ENCODE data around the gene EIF3J. TPM values are rescaled to one million over a fixed set of nuclear protein-coding genes. Genes with fewer than 3 reads are reported as not detected.
"Not testable (repeated sequence)": the region's sequence is repeated elsewhere in the genome, so short reads cannot be mapped to it uniquely, and the experiment has no call there.

Gene EIF3J, protein sequence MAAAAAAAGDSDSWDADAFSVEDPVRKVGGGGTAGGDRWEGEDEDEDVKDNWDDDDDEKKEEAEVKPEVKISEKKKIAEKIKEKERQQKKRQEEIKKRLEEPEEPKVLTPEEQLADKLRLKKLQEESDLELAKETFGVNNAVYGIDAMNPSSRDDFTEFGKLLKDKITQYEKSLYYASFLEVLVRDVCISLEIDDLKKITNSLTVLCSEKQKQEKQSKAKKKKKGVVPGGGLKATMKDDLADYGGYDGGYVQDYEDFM
- 10 to 100 TPM; 74.8 to 78.0 TPM for total RNA-seq

DNA sequence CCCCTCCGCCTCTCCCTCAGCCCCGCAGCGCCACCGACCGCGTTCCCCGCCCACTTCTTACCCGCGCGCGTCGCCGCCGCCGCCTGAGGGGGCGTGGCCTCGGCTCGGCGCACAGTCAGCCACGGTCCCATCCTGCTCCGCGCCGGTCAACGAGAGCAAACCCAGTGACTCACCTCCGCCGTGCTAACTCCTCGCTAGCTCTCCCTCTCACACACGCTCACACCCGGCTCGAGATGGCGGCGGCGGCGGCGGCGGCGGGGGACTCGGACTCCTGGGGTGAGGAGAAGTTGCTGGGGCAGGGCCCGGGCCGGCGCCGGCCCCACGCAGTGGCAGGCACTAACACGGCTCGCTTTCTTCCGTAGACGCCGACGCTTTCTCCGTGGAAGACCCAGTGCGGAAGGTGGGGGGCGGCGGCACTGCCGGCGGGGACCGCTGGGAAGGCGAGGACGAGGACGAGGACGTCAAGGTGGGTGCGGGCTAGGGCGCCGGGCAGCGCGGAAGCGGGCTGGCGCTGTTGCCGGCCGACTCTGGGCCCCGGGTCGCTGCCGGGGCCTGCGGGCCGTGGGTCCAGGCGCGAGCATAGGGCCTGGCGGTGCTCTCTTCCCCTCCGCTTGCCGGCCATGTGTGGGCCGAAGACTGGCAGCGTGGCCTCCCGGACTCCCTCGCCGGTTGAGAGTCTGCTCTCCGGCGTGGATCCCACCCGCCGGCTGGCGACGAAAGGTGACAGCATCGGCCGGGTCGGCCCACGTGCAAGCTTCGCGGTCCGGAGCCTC, at the start of gene EIF3J:
TSS of gene EIF3J (plus strand) at position 186 of the 773 bp plus-strand sequence. CDS start at position 234, 48 bp downstream.
- no peaks in the 10 kb centered on the region for H3K9me3 Mint-ChIP-seq
- peak; percentile 94 to 95 for ATAC-seq
- peak within 1 kb of the TSS; percentile 93 to 96 for H3K27ac Mint-ChIP-seq
- peaks cover 30 to 40% of the 10 kb centered on the region in 2 donors for H3K36me3 Mint-ChIP-seq
- peak; percentile 93 to 96 for DNase-seq (ENCODE audit: low spot score in 2 of 2)

DNA sequence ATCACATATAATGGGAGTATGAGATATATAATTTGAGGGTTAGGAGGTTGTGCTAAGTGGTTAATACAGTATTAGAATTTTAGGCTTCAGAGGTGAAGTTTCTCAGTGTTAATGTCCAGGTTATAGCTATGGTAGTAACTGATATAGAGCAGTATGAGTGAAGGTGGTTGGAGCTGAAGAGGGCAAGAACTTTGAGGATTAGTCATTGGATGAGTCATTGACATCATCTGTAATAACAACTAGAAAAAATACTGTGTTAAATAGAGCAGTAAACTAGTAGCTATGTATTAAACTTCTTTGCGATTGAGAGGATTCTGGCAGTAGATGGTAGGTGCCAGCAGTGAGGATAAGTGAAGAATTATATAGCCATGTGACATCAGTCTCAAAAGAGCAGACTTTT, 47.5 kb upstream of the EIF3J start:
- ATAC-seq (peak; percentile 83 to 96), DNase-seq (ENCODE audit: low spot score in 2 of 2) (no peak)
- Mint-ChIP-seq H3K36me3 (peaks cover 10 to 42% of the 10 kb centered on the region in 2 donors), H3K27ac (peak overlapping the region; percentile 9 to 89), H3K9me3 (peaks cover 0 to 5% of the 10 kb centered on the region in 2 donors)

DNA sequence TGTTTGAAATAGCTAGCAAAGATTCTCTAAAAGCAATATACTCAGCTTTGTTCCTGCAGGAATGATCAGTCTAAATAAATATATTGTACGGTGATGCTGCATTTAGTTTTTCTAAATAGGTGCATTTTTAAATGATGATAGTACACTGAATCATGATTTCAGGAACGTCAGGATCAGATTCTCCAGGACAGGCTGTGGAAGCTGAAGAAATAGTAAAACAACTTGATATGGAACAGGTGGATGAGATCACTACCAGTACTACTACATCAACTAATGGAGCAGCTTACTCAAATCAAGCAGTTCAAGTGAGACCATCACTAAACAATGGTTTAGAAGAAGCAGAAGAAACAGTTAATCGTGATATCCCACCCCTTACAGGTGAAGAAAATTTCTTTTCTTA, 46.3 kb upstream of the EIF3J start:
- Mint-ChIP-seq H3K27ac (peak overlapping the region in 1 of 2 donors; percentile 41), H3K36me3 (peaks cover 10 to 42% of the 10 kb centered on the region in 2 donors), H3K9me3 (peaks cover 0 to 5% of the 10 kb centered on the region in 2 donors)
- DNase-seq (ENCODE audit: low spot score in 2 of 2) (no peak), ATAC-seq (no peak)

DNA sequence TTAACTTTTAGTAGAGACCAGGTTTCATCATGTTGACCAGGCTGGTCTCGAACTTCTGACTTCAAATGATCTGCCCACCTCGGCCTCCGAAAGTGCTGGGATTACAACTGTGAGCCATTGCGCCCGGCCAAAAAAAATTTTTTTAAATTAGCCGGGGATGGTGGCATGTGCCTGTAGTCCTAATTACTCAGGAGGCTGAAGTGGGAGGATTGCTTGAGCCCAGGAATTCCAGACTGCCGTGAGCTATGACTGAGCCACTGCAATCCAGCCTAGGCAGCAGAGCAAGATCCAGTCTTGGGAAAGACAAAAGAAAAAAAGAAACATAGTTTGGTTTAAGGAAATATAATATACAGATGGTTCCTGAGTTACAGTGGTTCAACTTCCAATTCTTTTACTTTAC, 44.9 kb upstream of the EIF3J start:
- Mint-ChIP-seq H3K9me3 (peaks cover 0 to 5% of the 10 kb centered on the region in 2 donors), H3K27ac (no peak overlapping the region), H3K36me3 (peaks cover 9 to 39% of the 10 kb centered on the region in 2 donors)
- no peak for ATAC-seq
- DNase-seq (ENCODE audit: low spot score in 2 of 2) = no peak

DNA sequence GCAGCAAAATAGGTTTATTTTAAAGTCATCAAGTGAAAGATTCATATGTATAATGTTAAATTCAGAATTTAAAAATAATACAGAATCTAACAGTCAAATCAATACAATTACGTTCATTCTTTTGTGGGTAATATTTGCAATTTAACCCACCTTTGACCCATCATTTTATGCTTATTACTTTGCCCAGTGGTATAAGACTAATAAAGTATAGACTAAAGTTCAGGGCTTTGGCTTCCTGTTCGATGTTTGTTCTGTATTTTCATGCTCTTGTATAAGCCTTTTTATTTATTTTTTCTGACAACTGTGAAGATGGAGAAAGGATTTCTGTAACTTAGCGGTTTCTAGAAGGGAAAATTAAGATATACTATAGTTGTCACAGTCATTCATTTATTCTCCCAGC, 44.3 kb upstream of the EIF3J start:
- peaks cover 0 to 5% of the 10 kb centered on the region in 2 donors for H3K9me3 Mint-ChIP-seq
- DNase-seq (ENCODE audit: low spot score in 2 of 2) = no peak
- peaks cover 4 to 33% of the 10 kb centered on the region in 2 donors for H3K36me3 Mint-ChIP-seq
- no peak overlapping the region for H3K27ac Mint-ChIP-seq
- ATAC-seq = no peak

DNA sequence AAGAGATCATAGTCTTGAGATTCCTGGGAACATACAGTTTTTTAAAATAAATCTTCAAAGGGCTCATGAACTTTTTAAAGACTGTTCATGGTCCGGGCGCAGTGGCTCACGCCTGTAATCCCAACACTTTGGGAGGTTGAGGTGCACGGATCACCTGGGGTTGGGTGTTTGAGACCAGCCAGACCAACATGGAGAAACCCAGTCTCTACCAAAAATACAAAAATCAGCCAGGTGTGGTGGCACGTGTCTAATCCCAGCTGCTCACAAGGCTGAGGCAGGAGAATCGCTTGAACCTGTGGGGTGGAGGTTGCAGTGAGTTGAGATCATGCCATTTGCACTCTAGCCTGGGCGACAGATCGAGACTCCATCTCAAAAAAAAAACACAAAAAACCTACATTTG, 41.4 kb upstream of the EIF3J start:
- Mint-ChIP-seq H3K27ac (no peak overlapping the region), H3K36me3 (peaks cover 0 to 13% of the 10 kb centered on the region in 2 donors), H3K9me3 (no peaks in the 10 kb centered on the region)
- DNase-seq (ENCODE audit: low spot score in 2 of 2) = no peak
- ATAC-seq = no peak

DNA sequence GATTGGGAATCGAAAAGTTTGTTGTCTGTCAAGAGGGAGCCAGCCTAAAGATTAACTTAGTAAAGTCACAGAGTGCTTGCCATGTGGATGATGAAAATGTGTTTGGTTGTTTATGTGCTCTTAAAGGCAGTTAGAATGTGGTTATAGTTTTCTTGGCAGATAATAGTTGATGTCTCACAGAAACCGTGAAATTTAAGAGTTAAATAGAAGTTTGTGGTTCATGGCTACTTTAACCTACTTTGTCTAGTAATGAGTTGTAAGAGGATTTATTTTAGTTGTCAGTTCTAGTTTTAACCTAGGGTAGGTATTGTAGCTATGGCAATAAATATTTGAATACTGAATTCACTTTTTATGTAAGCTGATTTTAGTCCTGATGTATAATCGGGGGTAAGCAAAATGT, 36.4 kb upstream of the EIF3J start:
- DNase-seq (ENCODE audit: low spot score in 2 of 2) (no peak), ATAC-seq (peak; percentile 51 to 91)
- H3K36me3 Mint-ChIP-seq = peaks cover 0 to 6% of the 10 kb centered on the region in 2 donors
- H3K27ac Mint-ChIP-seq = peak overlapping the region in 1 of 2 donors; percentile 87
- no peaks in the 10 kb centered on the region for H3K9me3 Mint-ChIP-seq

DNA sequence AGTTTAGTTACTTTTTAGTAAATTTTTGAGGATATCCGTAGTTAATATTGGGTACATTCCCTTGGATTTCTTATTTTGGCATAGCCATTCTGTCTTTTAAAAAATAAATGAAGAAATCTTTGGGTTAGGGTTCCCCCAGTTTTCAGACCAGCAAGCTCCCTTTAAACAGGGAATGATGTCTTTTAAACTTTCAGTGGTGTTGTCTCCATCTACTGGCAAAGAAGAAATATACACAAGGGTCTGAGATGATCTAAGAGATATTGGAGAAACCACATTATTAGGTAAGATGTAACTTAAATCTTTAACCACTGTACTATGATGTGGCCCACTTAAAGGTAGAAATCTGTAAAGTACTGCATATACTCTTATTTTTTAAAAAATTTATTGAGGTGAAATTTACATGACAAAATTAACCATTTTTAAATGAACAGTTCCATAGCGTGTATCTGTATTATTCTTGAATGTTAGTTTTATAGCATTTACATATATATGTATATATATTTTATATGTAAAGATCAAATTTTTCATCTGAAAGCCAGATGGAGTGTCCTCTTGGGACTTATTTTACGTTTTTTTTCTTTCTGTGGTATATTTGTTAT, 35.1 kb upstream of the EIF3J start:
- H3K27ac Mint-ChIP-seq = peak overlapping the region in 1 of 2 donors; percentile 70
- ATAC-seq = peak in 1 of 2 donors; percentile 26
- no peak for DNase-seq (ENCODE audit: low spot score in 2 of 2)
- no peaks in the 10 kb centered on the region for H3K9me3 Mint-ChIP-seq
- peaks cover 0 to 6% of the 10 kb centered on the region in 2 donors for H3K36me3 Mint-ChIP-seq

DNA sequence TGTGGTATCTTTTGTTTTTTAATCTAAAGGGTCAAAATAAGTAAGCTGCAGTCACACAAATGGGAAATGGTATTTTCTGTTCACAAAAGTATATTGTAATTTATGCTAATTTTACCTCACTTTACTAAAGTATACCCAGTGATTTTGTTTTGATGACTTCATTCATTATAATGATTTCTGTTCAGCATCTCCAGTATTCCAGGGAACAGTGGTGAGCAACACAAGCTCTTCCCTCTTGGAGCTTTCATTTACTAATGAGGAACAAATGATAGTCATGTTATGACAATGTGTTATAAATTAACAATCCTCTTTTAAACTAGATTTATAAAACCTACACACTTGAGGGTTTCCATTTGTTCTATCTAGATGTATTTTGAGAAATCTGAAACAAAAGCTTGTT, 20.5 kb upstream of the EIF3J start:
- Mint-ChIP-seq H3K27ac (no peak overlapping the region), H3K9me3 (no peaks in the 10 kb centered on the region), H3K36me3 (peaks cover 0 to 14% of the 10 kb centered on the region in 2 donors)
- DNase-seq (ENCODE audit: low spot score in 2 of 2) (no peak), ATAC-seq (no peak)

DNA sequence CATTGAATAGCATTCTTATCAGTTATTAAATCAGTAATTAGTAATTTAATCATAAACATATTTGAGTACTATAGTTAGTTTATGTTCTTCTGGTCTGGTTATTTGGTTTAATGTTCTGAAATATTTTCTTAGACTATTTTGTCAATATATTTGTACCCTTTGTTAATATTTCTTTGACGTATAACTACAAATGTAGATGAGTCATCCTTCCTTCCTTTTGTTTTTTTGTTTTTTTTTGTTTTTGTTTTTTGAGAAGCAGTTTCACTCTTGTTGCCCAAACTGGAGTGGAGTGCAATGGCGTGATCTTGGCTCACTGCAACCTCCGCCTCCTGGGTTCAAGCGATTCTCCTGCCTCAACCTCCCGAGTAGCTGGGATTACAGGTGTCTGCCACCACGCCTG, 17.4 kb upstream of the EIF3J start:
- DNase-seq (ENCODE audit: low spot score in 2 of 2) (no peak), ATAC-seq (no peak)
- no peak overlapping the region for H3K27ac Mint-ChIP-seq
- H3K9me3 Mint-ChIP-seq = no peaks in the 10 kb centered on the region
- H3K36me3 Mint-ChIP-seq = peaks cover 0 to 14% of the 10 kb centered on the region in 2 donors

DNA sequence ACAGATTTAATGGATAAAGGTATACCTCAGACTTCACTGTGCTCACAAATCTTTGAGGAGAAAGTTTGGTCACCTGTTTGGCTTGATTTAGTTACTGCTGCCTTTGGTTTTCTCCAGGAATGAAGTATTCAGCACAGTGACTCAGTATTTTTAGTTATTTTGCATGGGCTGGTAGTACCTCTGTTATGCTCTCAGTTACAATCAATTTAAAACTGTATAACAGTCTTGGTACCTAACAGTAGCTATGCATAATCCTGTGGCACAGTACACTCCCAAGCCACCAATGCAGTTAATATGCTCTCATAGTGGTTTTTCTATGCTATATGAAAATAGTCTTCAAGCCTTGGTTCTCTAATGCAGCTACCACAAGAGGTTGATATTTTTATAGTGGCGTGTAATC, 11.9 kb upstream of the EIF3J start:
- no peak overlapping the region for H3K27ac Mint-ChIP-seq

DNA sequence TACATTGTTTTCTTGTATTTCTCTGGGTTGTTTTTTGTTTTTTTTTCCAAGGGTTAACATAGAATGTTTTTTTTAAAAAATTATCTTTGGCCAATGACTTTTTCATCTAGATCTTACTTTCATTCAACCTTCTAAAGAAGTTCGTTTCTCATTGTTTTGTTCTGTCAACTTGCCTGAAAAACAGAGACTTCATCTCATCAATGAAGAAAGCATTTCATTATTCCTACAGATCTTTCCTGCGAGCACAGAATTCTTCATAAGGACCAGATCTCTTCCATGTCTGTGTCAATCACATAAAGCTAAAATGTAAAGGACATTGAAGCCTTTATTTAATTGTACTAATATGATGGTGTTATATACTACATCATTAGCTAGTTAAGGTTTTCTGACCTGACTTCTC, 9.7 kb upstream of the EIF3J start:
- DNase-seq (ENCODE audit: low spot score in 2 of 2) (no peak), ATAC-seq (no peak)
- Mint-ChIP-seq H3K27ac (no peak overlapping the region), H3K9me3 (no peaks in the 10 kb centered on the region), H3K36me3 (no peaks in the 10 kb centered on the region)

More for the DNA sequence above, 11.9 kb upstream of the EIF3J start:
- no peaks in the 10 kb centered on the region for H3K9me3 Mint-ChIP-seq
- ATAC-seq = no peak
- no peaks in the 10 kb centered on the region for H3K36me3 Mint-ChIP-seq
- no peak for DNase-seq (ENCODE audit: low spot score in 2 of 2)

DNA sequence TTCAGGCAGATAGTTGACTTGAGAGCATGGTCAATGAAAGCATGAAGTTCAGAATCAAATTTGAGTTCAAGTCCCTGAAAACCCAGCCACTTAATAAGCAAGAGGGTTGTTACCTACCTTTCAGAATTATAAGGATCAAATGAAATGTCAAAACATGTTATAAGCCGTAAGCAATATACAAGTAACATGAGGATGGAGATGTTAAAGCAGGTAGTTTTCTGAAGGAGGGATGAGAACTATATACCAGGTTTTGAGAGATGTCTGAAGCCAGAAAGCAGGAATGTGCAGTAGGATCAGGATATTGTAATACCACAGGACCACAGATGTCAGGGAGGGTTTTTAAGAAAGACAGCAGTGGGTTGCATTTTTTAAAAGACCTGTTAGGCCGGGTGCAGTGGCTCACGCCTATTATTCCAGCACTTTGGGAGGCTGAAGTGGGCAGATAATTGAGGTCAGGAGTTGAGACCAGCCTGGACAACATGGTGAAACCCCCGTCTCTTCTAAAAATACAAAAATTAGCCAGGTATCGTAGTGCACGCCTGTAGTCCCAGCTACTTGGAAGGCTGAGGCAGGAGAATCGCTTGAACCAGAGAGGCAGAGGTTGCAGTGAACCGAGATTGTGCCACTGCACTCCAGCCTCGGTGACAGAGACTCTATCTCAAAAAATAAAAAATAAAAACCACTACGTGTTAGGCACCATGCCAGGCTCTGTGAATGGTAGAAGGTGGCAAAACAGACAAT, 6.9 kb upstream of the EIF3J start:
- H3K36me3 Mint-ChIP-seq = peaks cover 0 to 3% of the 10 kb centered on the region in 2 donors

DNA sequence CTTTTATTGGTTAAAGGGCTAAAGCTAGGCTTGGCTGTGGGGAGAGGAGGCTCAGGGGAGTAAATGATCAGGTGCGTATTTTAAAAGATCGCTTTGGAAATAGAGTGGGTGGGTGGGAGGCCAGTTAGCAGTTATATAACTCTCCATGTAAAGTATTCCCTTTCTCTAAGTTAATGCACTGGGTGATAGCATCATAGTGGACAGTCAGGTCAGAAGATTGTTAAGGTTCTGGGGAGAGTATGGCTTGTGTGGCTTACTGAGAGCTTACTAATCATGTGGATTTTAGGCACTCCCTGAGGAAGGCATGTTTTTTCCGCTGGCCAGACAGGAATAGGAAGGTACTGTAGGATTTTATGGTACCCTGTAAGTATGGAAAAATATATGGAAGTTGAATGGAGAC, 6.3 kb upstream of the EIF3J start:
- Mint-ChIP-seq H3K27ac (peak overlapping the region in 1 of 2 donors; percentile 45), H3K9me3 (no peaks in the 10 kb centered on the region), H3K36me3 (peaks cover under 1 to 8% of the 10 kb centered on the region in 2 donors)
- ATAC-seq (peak in 1 of 2 donors; percentile 31), DNase-seq (ENCODE audit: low spot score in 2 of 2) (no peak)

More for the DNA sequence above, 6.9 kb upstream of the EIF3J start:
- ATAC-seq (no peak), DNase-seq (ENCODE audit: low spot score in 2 of 2) (no peak)
- peak overlapping the region; percentile 45 for H3K27ac Mint-ChIP-seq
- H3K9me3 Mint-ChIP-seq = no peaks in the 10 kb centered on the region

DNA sequence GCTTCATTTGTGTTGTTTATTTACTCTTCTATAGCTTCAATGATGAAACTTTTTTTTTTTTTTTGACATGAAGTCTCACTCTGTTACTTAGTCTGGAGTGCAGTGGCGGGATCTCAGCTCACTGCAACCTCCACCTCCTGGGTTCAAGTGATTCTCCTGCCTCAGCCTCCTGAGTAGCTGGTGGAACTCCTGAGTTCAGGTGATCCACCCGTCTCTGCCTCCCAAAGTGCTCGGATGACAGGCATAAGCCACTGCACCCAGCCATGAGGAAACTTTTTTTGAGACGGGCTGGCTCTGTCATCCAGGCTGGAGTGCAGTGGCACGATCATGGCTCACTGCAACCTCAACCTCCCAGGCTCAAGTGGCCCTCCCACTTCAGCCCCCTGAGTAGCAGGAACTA, 4.7 kb upstream of the EIF3J start:
- peak overlapping the region; percentile 27 to 89 for H3K27ac Mint-ChIP-seq
- peaks cover 7 to 15% of the 10 kb centered on the region in 2 donors for H3K36me3 Mint-ChIP-seq
- H3K9me3 Mint-ChIP-seq; DNase-seq (ENCODE audit: low spot score in 2 of 2); ATAC-seq: not testable (repeated sequence)

DNA sequence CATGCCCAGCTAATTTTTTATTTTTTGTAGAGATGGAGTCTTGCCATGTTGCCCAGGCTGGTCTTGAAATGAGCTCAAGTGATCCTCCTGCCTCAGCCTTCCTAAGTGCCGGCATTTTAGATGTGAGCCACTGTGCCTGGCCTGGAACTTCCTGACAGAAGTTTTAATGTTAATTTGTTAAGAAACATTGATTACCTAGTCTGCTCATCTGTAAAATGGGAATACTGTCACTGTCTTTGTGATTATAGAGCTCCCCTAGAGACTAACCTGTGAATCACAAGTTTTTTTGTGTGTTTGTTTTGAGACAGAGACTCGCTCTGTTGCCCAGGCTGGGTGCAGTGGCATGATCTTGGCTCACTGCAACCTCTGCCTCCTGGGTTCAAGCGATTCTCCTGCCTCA, 4.3 kb upstream of the EIF3J start:
- ATAC-seq = no peak
- DNase-seq (ENCODE audit: low spot score in 2 of 2) = no peak
- H3K36me3 Mint-ChIP-seq = peaks cover 9 to 16% of the 10 kb centered on the region in 2 donors
- no peaks in the 10 kb centered on the region for H3K9me3 Mint-ChIP-seq
- H3K27ac Mint-ChIP-seq = peak overlapping the region in 1 of 2 donors; percentile 27

Measured in activated naive CD4-positive, alpha-beta T cell treated with anti-CD3 and anti-CD28 coated beads, Interleukin-2, amount 50 U/mL, for 72 hours (primary cell).